ENCODE data around the gene LEP. TPM values are rescaled to one million over a fixed set of nuclear protein-coding genes. Genes with fewer than 3 reads are reported as not detected.

Gene LEP
- total and polyA plus RNA-seq, 2 donors (not counting 1 experiment from before 2014, with no cell fraction given) = 0.36 to 2.8 TPM

GRCh38 chr7:128217967-128218652, 23.0 kb upstream of the LEP start:
- peaks cover 21% of the 10 kb centered on the region for H3K4me1 ChIP-seq (ENCODE audit: control insufficient read depth, extremely low read depth, insufficient read depth, low read length)
- no peaks in the 10 kb centered on the region for H3K9me3 ChIP-seq (ENCODE audit: control insufficient read depth, insufficient read depth, low read depth, low read length)
- H3K79me2 ChIP-seq (ENCODE audit: control insufficient read depth, insufficient read depth, low read length) = no peaks in the 10 kb centered on the region
- H4K20me1 ChIP-seq (ENCODE audit: control insufficient read depth, extremely low read depth, insufficient read depth, low read length) = no peaks in the 10 kb centered on the region
- H2AFZ ChIP-seq (ENCODE audit: low read length) = no peak overlapping the region
- no peak overlapping the region for H3K27ac ChIP-seq (ENCODE audit: insufficient read depth, low read length)
- H3K4me2 ChIP-seq (ENCODE audit: extremely low read depth, insufficient read depth, low read length) = no peak overlapping the region
- H3K9ac ChIP-seq (ENCODE audit: insufficient read depth, low read length) = no peak overlapping the region
- DNase-seq (ENCODE audit: low read depth in 2 of 2) = peak in 1 of 2 donors; percentile 48
- no peak for TF ChIP-seq EZH2 (IDR thresholded peaks at IDR 0.05; ENCODE audit: low read length, missing control alignments)
- peak in 1 of 2 donors; percentile 8 for TF ChIP-seq CTCF (conservative IDR thresholded peaks at IDR 0.05 in 1 of 2, IDR thresholded peaks at IDR 0.05 in 1 of 2; ENCODE audit: low read depth in 1 of 2, low read length in 2 of 2)
- H3K27me3 ChIP-seq (ENCODE audit: control insufficient read depth, insufficient read depth, low read length) = no peaks in the 10 kb centered on the region
- H3K4me3 ChIP-seq (replicated peaks in 1 of 4; ENCODE audit: control extremely low read depth in 1 of 4, insufficient read depth in 1 of 4, low read depth in 3 of 4, low read length in 4 of 4) = no peak overlapping the region
- no peaks in the 10 kb centered on the region for H3K36me3 ChIP-seq (ENCODE audit: control insufficient read depth, insufficient read depth, low read length)

- TF ChIP-seq EZH2 (IDR thresholded peaks at IDR 0.05; ENCODE audit: low read length, missing control alignments) (no peak), CTCF (conservative IDR thresholded peaks at IDR 0.05 in 1 of 2, IDR thresholded peaks at IDR 0.05 in 1 of 2; ENCODE audit: low read depth in 1 of 2, low read length in 2 of 2) (no peak)
Observed at GRCh38 chr7:128219636-128220035, 21.4 kb upstream of the LEP start.

GRCh38 chr7:128221929-128222403, 19.1 kb upstream of the LEP start:
- Histone ChIP-seq H3K36me3 (ENCODE audit: control insufficient read depth, insufficient read depth, low read length) (no peaks in the 10 kb centered on the region), H2AFZ (ENCODE audit: low read length) (no peak overlapping the region), H3K4me3 (replicated peaks in 1 of 4; ENCODE audit: control extremely low read depth in 1 of 4, insufficient read depth in 1 of 4, low read depth in 3 of 4, low read length in 4 of 4) (no peak overlapping the region), H3K4me2 (ENCODE audit: extremely low read depth, insufficient read depth, low read length) (peak overlapping the region; percentile 13), H4K20me1 (ENCODE audit: control insufficient read depth, extremely low read depth, insufficient read depth, low read length) (no peaks in the 10 kb centered on the region), H3K4me1 (ENCODE audit: control insufficient read depth, extremely low read depth, insufficient read depth, low read length) (peaks cover 14% of the 10 kb centered on the region), H3K27ac (ENCODE audit: insufficient read depth, low read length) (no peak overlapping the region), H3K9me3 (ENCODE audit: control insufficient read depth, insufficient read depth, low read depth, low read length) (no peaks in the 10 kb centered on the region), H3K27me3 (ENCODE audit: control insufficient read depth, insufficient read depth, low read length) (no peaks in the 10 kb centered on the region), H3K79me2 (ENCODE audit: control insufficient read depth, insufficient read depth, low read length) (no peaks in the 10 kb centered on the region), H3K9ac (ENCODE audit: insufficient read depth, low read length) (no peak overlapping the region)
- TF ChIP-seq CTCF (conservative IDR thresholded peaks at IDR 0.05 in 1 of 2, IDR thresholded peaks at IDR 0.05 in 1 of 2; ENCODE audit: low read depth in 1 of 2, low read length in 2 of 2) (no peak), EZH2 (IDR thresholded peaks at IDR 0.05; ENCODE audit: low read length, missing control alignments) (no peak)
- DNase-seq (ENCODE audit: low read depth in 2 of 2) = peak; percentile 58 to 80

More at GRCh38 chr7:128219636-128220035, 21.4 kb upstream of the LEP start:
- H4K20me1 ChIP-seq (ENCODE audit: control insufficient read depth, extremely low read depth, insufficient read depth, low read length) = no peaks in the 10 kb centered on the region
- DNase-seq (ENCODE audit: low read depth in 2 of 2) = no peak
- H3K36me3 ChIP-seq (ENCODE audit: control insufficient read depth, insufficient read depth, low read length) = no peaks in the 10 kb centered on the region
- no peak overlapping the region for H3K4me3 ChIP-seq (replicated peaks in 1 of 4; ENCODE audit: control extremely low read depth in 1 of 4, insufficient read depth in 1 of 4, low read depth in 3 of 4, low read length in 4 of 4)
- H3K27ac ChIP-seq (ENCODE audit: insufficient read depth, low read length) = no peak overlapping the region
- no peaks in the 10 kb centered on the region for H3K27me3 ChIP-seq (ENCODE audit: control insufficient read depth, insufficient read depth, low read length)
- no peak overlapping the region for H3K4me2 ChIP-seq (ENCODE audit: extremely low read depth, insufficient read depth, low read length)
- no peaks in the 10 kb centered on the region for H3K79me2 ChIP-seq (ENCODE audit: control insufficient read depth, insufficient read depth, low read length)
- H3K9ac ChIP-seq (ENCODE audit: insufficient read depth, low read length) = no peak overlapping the region
- no peaks in the 10 kb centered on the region for H3K9me3 ChIP-seq (ENCODE audit: control insufficient read depth, insufficient read depth, low read depth, low read length)
- H3K4me1 ChIP-seq (ENCODE audit: control insufficient read depth, extremely low read depth, insufficient read depth, low read length) = peaks cover 21% of the 10 kb centered on the region
- H2AFZ ChIP-seq (ENCODE audit: low read length) = no peak overlapping the region
